ENCODE measurements around the gene AIG1.

Gene AIG1

DNA sequence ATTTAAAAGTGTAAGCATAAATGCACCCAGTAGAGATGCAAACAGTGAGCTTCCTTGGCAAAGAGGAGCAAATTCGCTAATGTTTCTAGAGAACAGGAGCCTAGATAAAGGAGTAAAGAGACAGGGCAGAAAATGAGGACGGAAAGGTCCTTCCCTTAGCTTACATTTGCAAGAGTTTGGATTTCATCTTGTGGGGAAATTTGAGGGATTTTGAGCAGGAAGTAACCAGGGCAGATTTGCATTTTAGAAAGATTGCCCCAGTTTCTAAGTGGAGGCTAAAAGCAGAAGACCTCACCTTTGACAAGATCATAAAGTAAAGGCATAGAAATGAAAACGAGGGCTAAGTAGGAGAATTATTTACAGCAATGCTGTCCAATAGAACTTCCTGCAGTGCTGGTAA lies 309.3 kb downstream of the AIG1 start:
- no peak for DNase-seq (ENCODE audit: low read depth)

DNA sequence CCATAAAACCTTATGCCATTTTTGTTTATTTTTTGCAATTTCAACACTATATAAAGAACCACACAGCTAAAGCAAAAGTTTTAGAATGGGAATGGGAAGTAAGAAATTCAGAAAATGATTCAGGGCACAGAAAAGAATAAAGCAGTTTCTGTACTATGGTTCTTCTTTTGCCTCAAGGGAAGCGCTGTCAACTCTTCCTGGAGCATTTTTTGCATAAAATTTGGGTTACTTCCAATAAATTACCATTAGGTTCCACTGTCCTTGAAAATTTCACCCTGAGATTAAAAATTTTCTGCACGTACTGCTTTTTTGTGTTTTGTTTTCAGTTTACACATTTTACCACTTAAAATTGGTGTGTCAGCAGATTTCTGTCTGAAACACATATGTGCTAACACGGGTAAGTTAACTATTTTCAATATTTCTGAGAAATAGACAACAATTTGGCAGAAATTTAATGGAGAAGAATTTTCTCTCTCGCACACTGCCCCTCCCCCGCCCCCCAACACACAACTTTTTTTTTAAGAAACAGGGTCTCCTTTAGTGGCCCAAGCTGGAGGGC lies 310.2 kb downstream of the AIG1 start:
- DNase-seq (ENCODE audit: low read depth): no peak

DNA sequence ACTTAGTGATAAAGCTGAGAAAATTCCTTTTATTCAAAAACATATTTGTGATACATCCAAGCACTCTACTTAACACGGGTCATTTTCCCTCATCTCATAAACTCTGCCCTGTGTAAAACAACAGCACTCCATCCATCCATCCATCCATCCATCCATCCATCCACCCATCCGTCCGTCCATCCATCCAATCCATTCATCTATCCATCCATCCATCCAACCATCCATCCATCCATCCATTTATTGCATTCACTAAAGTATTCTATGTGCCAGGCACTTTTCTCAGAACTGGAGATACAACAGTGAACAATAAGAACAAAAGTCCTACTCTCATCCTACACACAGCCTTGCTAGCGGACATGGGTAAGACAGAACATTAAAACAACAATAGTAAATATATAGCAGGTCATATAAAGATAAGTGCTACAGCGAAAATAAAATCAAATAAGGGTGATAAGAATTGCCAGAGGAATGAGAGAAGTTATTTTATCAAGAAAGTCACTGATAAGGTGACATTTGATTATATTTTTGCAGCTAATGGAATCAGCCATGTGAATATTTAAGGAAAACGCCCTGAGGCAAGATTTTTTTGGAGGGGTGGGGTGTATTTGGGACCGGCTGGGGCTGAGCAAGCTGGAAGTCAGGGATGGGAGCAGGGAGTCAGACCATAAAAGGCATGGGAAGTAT lies 311.7 kb downstream of the AIG1 start:
- DNase-seq (ENCODE audit: low read depth): no peak

DNA sequence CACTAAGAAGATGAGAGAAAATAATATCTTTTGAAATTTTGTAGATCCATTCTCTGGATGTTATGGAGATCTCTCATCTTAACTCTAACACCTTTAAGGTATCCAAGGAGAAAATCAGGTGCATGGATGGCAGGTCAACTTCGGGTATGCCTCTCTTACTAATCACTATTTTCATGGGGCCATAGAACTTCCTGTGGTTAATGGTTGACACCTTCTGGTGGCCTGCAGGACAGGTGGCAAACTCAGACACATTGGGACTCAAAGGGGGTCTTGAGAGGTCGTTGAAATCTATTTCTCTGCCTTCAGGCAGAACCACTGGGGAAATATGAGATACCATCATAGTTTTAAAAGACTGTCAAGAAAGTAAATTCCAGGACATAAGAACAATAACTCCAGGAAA lies 313.3 kb downstream of the AIG1 start:
- no peak for DNase-seq (ENCODE audit: low read depth)

DNA sequence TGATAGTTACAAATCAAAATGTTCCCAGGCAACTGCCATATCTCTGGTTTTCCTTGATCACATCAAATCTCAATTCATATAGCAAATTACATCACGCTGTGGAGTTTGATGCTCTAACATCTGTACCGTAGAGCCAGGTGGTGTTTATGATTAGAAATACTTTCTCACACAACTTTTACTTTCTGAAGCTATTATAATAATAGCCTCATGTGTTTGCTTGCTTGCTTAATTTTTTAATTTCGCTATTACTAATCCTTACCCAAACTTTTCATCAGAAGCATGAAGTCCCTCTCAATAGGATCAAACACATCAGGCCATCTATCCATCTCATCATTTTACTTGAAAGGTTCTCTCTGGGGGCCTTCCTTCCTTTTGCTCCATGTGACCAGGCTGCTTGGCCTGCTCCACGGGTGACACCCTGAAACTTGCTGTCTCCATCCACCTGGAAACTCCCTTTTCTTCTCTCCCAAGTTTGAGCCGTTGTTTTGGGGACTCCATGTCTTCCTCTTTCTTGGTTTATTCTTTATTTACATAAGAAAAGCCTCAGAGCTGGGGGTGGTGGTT lies 314.4 kb downstream of the AIG1 start:
- DNase-seq (ENCODE audit: low read depth): no peak

DNA sequence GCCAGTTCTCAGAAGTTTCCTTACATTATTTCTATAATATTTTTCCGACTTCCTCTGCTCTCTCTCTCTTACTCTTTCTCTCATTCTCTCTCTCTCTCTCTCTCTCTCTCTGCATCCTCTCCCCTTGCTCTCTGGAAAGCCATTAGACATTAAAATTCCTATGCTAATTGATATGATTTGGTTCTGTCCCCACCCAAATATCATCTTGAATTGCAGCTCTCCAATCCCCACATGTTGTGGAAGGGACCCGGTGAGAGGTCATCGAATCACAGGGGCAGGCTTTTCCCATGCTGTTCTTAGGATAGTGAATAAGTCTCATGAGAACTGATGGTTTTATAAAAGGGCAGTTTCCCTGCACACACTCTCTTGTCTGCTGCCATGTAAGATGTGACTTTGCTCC lies 315.7 kb downstream of the AIG1 start:
- DNase-seq (ENCODE audit: low read depth): no peak

DNA sequence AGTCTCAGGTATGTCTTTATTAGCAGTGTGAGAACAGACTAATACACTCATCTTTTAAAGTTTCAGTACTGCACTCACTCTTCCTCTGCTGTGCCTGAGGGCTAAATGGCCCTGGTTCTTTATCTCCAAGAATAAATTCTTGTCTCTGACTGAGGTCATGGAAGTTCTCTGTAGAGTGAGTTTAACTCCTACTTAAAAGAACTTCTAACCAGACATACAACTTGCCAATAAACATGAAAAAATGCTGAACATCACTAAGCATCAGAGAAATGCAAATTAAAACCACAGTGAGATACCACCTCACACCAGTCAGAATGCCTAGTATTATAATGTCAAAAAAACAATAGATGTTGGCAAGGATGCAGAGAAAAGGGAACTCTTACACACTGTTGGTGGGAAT lies 316.2 kb downstream of the AIG1 start:
- no peak for DNase-seq (ENCODE audit: low read depth)

DNA sequence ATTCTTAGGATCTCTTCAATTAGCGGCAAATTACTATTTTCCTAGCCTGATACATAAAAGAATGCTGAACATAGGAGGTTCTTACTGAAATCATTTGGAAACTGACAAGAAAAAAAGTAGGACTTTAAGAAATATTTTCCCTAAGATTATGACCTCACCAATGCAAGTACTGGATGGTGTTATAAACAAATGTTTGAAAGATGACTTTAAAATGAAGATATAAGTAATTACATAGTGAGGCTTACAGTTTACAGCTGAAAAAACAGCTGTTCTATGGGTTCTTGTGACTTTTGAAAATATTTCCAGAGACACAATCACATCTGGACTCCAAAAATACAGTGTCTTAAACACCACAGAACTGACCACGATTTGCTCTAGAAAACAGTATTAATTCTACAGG lies 324.9 kb downstream of the AIG1 start:
- no peak for DNase-seq (ENCODE audit: low read depth)

DNA sequence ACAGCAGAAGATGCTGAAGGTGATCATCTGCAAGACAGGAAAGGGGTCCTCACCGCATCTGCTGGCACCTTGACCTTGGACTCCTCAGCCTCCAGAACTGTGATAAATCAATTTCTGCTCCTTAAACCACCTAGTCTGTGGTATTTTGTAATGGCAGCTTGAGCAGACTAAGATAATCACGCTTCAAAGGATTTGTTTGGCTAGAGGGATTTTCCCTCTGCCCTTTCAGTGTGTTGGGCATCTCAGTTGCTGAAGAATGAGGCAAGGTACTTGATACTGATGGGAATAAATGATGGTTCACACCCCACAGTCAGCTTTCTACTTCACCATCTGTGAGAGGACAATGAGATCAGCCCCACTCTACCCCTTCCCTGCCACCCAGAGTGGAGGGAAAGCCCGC lies 329.6 kb downstream of the AIG1 start:
- DNase-seq (ENCODE audit: low read depth): no peak
